Vagina (tissue), 2 donors: ENCODE measurements around the gene MAP4K2. TPM values are rescaled to one million over a fixed set of nuclear protein-coding genes. Genes with fewer than 3 reads are reported as not detected.

Experiments used
- DNase-seq, 2 donors: peaks; one replicate each; pipeline ENCODE4 v3.0.0-alpha.2; 2017; ENCODE audit errors: extremely low spot score in 2 of 2
- H3K27ac ChIP-seq: fragments of 200-600 bp; sonication (generic); one replicate; pipeline ENCODE4 v1.5.1; 2019
- H3K27me3 ChIP-seq: fragments of 200-600 bp; sonication (generic); one replicate; pipeline ENCODE4 v1.5.1; 2019
- H3K36me3 ChIP-seq, 2 donors: fragments of 200-600 bp; sonication (generic); one replicate each; pipeline ENCODE4 v1.5.1; 2017 to 2019
- H3K4me1 ChIP-seq: fragments of 200-600 bp; sonication (generic); one replicate; pipeline ENCODE4 v1.5.1; 2019
- H3K4me3 ChIP-seq, 2 donors: fragments of 200-600 bp; sonication (generic); 1 replicate in 1 of 2; 2 replicates in 1 of 2; pipeline ENCODE4 v1.5.1; 2016 to 2019
- H3K9me3 ChIP-seq: fragments of 200-600 bp; sonication (generic); one replicate; pipeline ENCODE4 v1.5.1; 2019
- POLR2A ChIP-seq, 2 donors: fragments of 450-650 bp; IDR thresholded peaks; one replicate each; pipeline ENCODE4 v1.6.1; 2017; ENCODE audit warnings: antibody characterized with exemption in 2 of 2, mild to moderate bottlenecking in 2 of 2, moderate library complexity in 2 of 2
- POLR2AphosphoS5 ChIP-seq, 2 donors: sonication (generic); formaldehyde crosslinking; IDR thresholded peaks; one replicate each; pipeline ENCODE4 v1.9.0; 2017; ENCODE audit warnings: antibody characterized with exemption in 2 of 2, mild to moderate bottlenecking in 2 of 2, low read depth in 1 of 2; ENCODE audit not compliant: insufficient read depth in 1 of 2
- intact Hi-C: fragments of 100-400 bp; cut with DNase I; formaldehyde crosslinking; loops from one replicate; pipeline ENCODE4 v1.15.1; 2023
- total RNA-seq: library from RNA; depleted of rRNA; stranded (reverse); fragments of >200 nt; gene quantifications from one replicate; pipeline ENCODE4 v1.2.3, GENCODE V29; 2016
- TF ChIP-seq, protein P1 (sequence below), 3 experiments: fragments of 450-650 bp in 2 of 3; fragments of 200-600 bp in 1 of 3; sonication (generic) in 1 of 3; IDR thresholded peaks; one replicate each; pipeline ENCODE4 v1.5.1; 2017 to 2019; ENCODE audit warnings: antibody characterized with exemption in 3 of 3, mild to moderate bottlenecking in 2 of 3, moderate library complexity in 2 of 3

The MAP4K2 gene
- total RNA-seq, 1 donor from 2014 or later: 20.6 TPM

GRCh38 chr11:64752175-64752970 is 50.6 kb downstream of the MAP4K2 start:
- no peaks in the 10 kb centered on the region for H3K36me3 ChIP-seq

DNA sequence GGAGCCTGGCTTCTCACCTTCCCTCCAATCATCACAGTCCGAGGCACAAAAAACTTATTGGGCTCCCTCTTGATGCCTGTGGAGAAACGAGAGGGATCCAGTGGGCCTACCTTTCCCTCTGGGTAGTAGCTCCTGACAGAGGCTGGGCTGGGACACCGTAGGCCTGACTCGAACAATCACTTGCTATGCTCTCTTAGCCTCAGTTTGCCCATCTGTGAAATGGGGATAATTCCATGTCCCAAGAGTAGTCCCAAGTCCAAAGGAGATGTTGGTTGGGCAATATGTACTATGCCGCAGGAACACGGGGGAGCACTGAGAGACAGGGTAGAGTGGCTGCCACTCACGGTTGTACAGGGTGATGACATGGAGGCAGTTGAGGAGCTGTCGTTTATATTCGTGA is 51.4 kb downstream of the MAP4K2 start:
- Histone ChIP-seq H3K4me3 (no peak overlapping the region), H3K27ac (no peak overlapping the region), H3K4me1 (peaks cover 6% of the 10 kb centered on the region), H3K27me3 (no peaks in the 10 kb centered on the region), H3K9me3 (no peaks in the 10 kb centered on the region), H3K36me3 (no peaks in the 10 kb centered on the region)
- intact Hi-C loops: no loop called here
- DNase-seq: no peak
- TF ChIP-seq POLR2A (IDR thresholded peaks at IDR 0.05) (no peak), POLR2AphosphoS5 (IDR thresholded peaks at IDR 0.05; ENCODE audit: insufficient read depth in 1 of 2, low read depth in 1 of 2) (no peak)
- TF ChIP-seq, protein P1, sequence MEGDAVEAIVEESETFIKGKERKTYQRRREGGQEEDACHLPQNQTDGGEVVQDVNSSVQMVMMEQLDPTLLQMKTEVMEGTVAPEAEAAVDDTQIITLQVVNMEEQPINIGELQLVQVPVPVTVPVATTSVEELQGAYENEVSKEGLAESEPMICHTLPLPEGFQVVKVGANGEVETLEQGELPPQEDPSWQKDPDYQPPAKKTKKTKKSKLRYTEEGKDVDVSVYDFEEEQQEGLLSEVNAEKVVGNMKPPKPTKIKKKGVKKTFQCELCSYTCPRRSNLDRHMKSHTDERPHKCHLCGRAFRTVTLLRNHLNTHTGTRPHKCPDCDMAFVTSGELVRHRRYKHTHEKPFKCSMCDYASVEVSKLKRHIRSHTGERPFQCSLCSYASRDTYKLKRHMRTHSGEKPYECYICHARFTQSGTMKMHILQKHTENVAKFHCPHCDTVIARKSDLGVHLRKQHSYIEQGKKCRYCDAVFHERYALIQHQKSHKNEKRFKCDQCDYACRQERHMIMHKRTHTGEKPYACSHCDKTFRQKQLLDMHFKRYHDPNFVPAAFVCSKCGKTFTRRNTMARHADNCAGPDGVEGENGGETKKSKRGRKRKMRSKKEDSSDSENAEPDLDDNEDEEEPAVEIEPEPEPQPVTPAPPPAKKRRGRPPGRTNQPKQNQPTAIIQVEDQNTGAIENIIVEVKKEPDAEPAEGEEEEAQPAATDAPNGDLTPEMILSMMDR (IDR thresholded peaks at IDR 0.05): no peak

More at GRCh38 chr11:64752175-64752970, 50.6 kb downstream of the MAP4K2 start:
- Histone ChIP-seq H3K4me1 (peaks cover 6% of the 10 kb centered on the region), H3K27me3 (no peaks in the 10 kb centered on the region), H3K27ac (no peak overlapping the region), H3K4me3 (no peak overlapping the region), H3K9me3 (no peaks in the 10 kb centered on the region)
- TF ChIP-seq POLR2A (IDR thresholded peaks at IDR 0.05) (no peak), POLR2AphosphoS5 (IDR thresholded peaks at IDR 0.05; ENCODE audit: insufficient read depth in 1 of 2, low read depth in 1 of 2) (no peak)
- TF ChIP-seq, protein P1 (IDR thresholded peaks at IDR 0.05): no peak
- DNase-seq: no peak
- intact Hi-C loops: no loop called here

DNA sequence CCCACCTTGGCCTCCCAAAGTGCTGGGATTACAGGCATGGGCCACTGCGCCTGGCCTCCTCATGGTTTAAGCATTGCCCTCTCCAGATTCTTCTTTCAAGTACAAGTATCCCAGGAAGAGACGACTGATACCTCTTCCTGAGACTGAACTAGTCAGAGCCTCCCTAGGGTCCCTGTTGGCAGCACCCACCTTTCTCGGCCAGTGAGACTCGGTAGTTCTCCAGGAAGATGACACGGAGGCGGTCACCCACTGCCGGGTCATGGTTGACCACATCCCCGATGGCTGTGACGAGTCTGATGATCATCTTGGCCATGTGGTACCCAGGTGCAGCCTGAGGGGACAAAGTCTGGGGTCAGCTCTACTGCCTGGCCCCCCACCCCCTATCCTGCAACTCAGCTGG is 51.9 kb downstream of the MAP4K2 start:
- H3K27me3 ChIP-seq: no peaks in the 10 kb centered on the region
- H3K4me1 ChIP-seq: peaks cover 6% of the 10 kb centered on the region
- H3K27ac ChIP-seq: no peak overlapping the region
- no peaks in the 10 kb centered on the region for H3K9me3 ChIP-seq
- H3K4me3 ChIP-seq: no peak overlapping the region
- no peak for TF ChIP-seq POLR2A (IDR thresholded peaks at IDR 0.05)
- TF ChIP-seq, protein P1 (IDR thresholded peaks at IDR 0.05): no peak
- TF ChIP-seq POLR2AphosphoS5 (IDR thresholded peaks at IDR 0.05; ENCODE audit: insufficient read depth in 1 of 2, low read depth in 1 of 2): no peak
- no peak for DNase-seq
- intact Hi-C loops: no loop called here
- H3K36me3 ChIP-seq: no peaks in the 10 kb centered on the region

DNA sequence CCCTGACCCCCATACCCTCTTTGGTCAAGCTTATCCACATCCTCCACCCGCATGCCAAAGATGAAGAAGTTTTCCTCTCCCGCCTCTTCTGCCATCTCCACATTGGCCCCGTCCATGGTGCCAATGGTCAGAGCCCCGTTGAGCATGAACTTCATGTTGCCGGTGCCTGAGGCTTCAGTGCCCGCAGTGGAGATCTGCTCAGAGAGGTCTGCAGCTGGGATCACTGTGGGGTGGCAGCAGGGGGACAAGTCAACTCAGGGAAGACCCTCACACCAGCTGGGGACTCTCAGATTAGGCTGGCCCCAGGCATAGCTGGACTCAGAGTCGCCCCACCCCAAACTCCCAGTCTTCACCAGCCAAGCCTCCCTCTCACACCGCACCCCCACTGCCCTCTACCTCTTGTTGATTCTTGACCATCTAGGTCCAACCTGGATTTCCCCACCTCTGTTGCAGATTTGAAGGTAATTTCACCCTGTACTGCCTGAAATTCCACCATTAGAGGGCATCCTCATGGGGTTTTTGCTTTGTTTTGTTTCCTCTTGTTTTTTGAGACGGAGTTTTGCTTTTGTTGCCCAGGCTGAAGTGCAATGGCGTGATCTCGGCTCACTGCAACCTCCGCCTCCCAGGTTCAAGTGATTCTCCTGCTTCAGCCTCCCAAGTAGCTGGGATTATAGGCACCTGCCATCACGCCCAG is 52.5 kb downstream of the MAP4K2 start:
- H3K36me3 ChIP-seq: no peaks in the 10 kb centered on the region
- H3K4me1 ChIP-seq: peaks cover 12% of the 10 kb centered on the region
- no peak for TF ChIP-seq POLR2A (IDR thresholded peaks at IDR 0.05)
- TF ChIP-seq POLR2AphosphoS5 (IDR thresholded peaks at IDR 0.05; ENCODE audit: insufficient read depth in 1 of 2, low read depth in 1 of 2): no peak
- TF ChIP-seq, protein P1 (IDR thresholded peaks at IDR 0.05): no peak
- no peak overlapping the region for H3K27ac ChIP-seq
- DNase-seq: no peak
- H3K4me3 ChIP-seq: no peak overlapping the region
- H3K9me3 ChIP-seq: no peaks in the 10 kb centered on the region
- no peaks in the 10 kb centered on the region for H3K27me3 ChIP-seq
- intact Hi-C loops: no loop called here
